Testis (tissue), 3 donors: ENCODE results near the gene JMJD4. TPM values are rescaled to one million over a fixed set of nuclear protein-coding genes. Genes with fewer than 3 reads are reported as not detected.

Experiments
- DNase-seq: peaks from one replicate; pipeline ENCODE4 v3.0.0-alpha.2; 2019
- H3K27ac ChIP-seq, 2 donors: fragments of 200-600 bp; sonication (generic); one replicate each; pipeline ENCODE4 v1.5.1; 2019
- H3K27me3 ChIP-seq: fragments of 200-600 bp; sonication (generic); one replicate; pipeline ENCODE4 v1.5.1; 2019
- H3K36me3 ChIP-seq: fragments of 200-600 bp; sonication (generic); one replicate; pipeline ENCODE4 v1.5.1; 2017; ENCODE audit warnings: low read depth; ENCODE audit errors: missing control alignments
- H3K4me1 ChIP-seq: fragments of 200-600 bp; sonication (generic); one replicate; pipeline ENCODE4 v1.5.1; 2019
- H3K4me3 ChIP-seq, 2 donors: fragments of 200-600 bp; sonication (generic); one replicate each; pipeline ENCODE4 v1.5.1; 2017 to 2019
- H3K9me3 ChIP-seq: fragments of 200-600 bp; sonication (generic); one replicate; pipeline ENCODE4 v1.5.1; 2017
- POLR2A ChIP-seq: fragments of 450-650 bp; IDR thresholded peaks from one replicate; pipeline ENCODE4 v1.6.1; 2017; ENCODE audit warnings: antibody characterized with exemption, mild to moderate bottlenecking, moderate library complexity
- WGBS, 2 donors: methylation state at CpG; one replicate each; pipeline ENCODE4 v1.1.5; 2018; 5-methylcytosine and 5-hydroxymethylcytosine counted together
- intact Hi-C: fragments of 100-400 bp; cut with DNase I; formaldehyde crosslinking; loops from one replicate; pipeline ENCODE4 v1.15.1; 2023; ENCODE audit warnings: low total_unique reads
- polyA plus RNA-seq: library from polyadenylated mRNA; stranded (reverse); fragments of 350-450 nt; fragmentation: Illumina TruSeq; extraction: RNeasy Lipid Tissue Mini Kit (QIAGEN cat#74804); gene quantifications from one replicate; pipeline ENCODE4 v1.2.3, GENCODE V29; 2014; ENCODE audit warnings: low read depth, low replicate concordance; ENCODE audit not compliant: insufficient read depth
- total RNA-seq, 2 donors: library from RNA; depleted of rRNA; stranded (reverse); fragments of >200 nt; gene quantifications; one replicate each; pipeline ENCODE4 v1.2.3, GENCODE V29; 2016
- TF ChIP-seq, protein P1 (sequence below), 3 experiments: fragments of 450-650 bp in 2 of 3; fragments of 200-600 bp in 1 of 3; sonication (generic) in 1 of 3; IDR thresholded peaks; one replicate each; pipeline ENCODE4 v1.5.1; 2016 to 2019; ENCODE audit warnings: antibody characterized with exemption in 3 of 3, mild to moderate bottlenecking in 2 of 3, moderate library complexity in 1 of 3

The JMJD4 gene
- total and polyA plus RNA-seq, 3 donors from 2014 or later: 33.8 to 36.1 (median 35.2) TPM

DNA sequence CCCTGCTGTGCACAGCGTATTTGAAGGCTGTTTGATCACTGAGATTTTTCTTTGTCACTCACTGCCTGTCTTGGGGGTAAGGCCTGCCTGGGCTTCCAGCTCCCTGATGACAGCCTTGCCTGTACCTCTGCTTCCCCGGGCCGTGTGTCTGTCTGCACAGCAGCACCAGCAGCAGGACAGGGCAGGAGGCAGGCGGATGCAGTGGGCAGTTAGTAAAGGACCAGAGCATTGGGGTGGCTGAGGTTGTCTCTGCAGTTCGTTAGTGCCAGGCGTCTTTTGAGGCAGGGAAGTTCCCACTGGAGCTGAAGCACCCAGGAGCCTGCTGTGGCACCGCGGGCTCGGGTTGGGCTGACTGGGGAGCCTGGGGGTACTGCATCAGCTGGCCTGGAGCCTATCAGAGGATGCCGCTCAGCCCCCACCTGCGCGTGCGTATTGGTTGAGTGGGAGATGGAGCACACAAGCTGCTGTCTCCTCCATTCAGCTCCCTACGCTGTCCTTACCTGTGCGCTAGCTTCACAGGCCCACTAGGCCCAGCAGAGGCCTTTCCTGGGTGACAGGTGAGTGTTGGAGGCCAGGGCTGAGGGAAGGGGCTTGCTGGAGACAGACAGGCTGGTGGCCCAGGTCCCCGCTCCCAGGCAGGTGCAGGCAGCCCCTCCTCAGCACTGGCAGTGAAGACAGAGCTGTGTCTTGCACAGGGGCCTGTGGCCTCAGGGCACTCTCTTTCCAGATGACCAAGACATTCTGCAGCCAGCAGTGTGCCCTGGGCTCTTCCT lies 28.3 kb upstream of the JMJD4 start:
- DNase-seq: no peak
- Histone ChIP-seq H3K4me3 (no peak overlapping the region), H3K36me3 (no peaks in the 10 kb centered on the region), H3K9me3 (no peaks in the 10 kb centered on the region), H3K27me3 (no peaks in the 10 kb centered on the region), H3K4me1 (no peaks in the 10 kb centered on the region), H3K27ac (no peak overlapping the region)
- TF ChIP-seq POLR2A: no peak
- TF ChIP-seq, protein P1, sequence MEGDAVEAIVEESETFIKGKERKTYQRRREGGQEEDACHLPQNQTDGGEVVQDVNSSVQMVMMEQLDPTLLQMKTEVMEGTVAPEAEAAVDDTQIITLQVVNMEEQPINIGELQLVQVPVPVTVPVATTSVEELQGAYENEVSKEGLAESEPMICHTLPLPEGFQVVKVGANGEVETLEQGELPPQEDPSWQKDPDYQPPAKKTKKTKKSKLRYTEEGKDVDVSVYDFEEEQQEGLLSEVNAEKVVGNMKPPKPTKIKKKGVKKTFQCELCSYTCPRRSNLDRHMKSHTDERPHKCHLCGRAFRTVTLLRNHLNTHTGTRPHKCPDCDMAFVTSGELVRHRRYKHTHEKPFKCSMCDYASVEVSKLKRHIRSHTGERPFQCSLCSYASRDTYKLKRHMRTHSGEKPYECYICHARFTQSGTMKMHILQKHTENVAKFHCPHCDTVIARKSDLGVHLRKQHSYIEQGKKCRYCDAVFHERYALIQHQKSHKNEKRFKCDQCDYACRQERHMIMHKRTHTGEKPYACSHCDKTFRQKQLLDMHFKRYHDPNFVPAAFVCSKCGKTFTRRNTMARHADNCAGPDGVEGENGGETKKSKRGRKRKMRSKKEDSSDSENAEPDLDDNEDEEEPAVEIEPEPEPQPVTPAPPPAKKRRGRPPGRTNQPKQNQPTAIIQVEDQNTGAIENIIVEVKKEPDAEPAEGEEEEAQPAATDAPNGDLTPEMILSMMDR (IDR thresholded peaks at IDR 0.05): no peak
- 94 to 98% methylated on average over 6 to 16 of the region's 16 CpGs for WGBS, 2 donors
- intact Hi-C loops: loop anchor here (2.0 to 10.0 kb wide), 2 partner anchors 181 to 849 kb away; no protein-coding TSS in a partner anchor

DNA sequence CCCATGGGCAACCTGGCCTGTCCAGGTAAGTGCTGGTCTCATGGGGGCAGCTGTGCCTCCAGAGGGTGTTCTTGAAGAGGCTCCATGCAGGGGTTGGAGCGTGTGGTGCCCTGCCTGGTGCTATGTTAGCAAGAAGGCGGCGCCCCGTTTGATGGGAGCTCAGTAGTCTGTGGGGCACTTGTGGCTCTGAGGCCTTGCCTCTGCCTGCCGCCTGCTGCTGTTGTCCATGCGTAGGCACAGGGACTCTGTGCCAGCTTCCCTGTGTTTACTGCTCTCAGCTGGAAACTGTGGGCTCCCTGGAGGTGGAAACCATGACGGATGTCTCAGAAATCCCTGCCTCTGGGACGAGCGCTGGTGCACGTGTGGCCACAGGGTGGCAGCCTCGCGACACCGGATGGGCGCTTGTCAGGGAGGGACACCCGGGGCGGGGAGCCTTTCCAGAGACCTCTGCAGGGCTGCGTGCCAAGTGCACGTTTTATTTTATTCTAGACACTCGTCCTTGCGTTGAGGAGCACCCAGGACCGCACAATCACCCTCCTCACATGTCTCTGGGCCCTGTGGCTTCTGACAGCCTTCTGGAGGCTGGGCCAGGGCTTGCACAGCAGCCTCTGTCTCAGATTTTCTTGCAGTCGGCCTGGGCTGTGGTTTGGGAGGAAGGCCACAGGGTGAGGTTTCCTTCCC lies 27.3 kb upstream of the JMJD4 start:
- 35 to 46% methylated on average over 19 to 22 of the region's 22 CpGs for WGBS, 2 donors
- Histone ChIP-seq H3K9me3 (no peaks in the 10 kb centered on the region), H3K4me3 (no peak overlapping the region), H3K27ac (no peak overlapping the region), H3K4me1 (no peaks in the 10 kb centered on the region), H3K36me3 (no peaks in the 10 kb centered on the region), H3K27me3 (no peaks in the 10 kb centered on the region)
- TF ChIP-seq, protein P1 (IDR thresholded peaks at IDR 0.05): peak; percentile 71 to 83 (median 83)
- TF ChIP-seq POLR2A: no peak
- peak; percentile 86 for DNase-seq
- intact Hi-C loops: loop anchor here (2.0 to 10.0 kb wide), 2 partner anchors 182 to 848 kb away; no protein-coding TSS in a partner anchor

DNA sequence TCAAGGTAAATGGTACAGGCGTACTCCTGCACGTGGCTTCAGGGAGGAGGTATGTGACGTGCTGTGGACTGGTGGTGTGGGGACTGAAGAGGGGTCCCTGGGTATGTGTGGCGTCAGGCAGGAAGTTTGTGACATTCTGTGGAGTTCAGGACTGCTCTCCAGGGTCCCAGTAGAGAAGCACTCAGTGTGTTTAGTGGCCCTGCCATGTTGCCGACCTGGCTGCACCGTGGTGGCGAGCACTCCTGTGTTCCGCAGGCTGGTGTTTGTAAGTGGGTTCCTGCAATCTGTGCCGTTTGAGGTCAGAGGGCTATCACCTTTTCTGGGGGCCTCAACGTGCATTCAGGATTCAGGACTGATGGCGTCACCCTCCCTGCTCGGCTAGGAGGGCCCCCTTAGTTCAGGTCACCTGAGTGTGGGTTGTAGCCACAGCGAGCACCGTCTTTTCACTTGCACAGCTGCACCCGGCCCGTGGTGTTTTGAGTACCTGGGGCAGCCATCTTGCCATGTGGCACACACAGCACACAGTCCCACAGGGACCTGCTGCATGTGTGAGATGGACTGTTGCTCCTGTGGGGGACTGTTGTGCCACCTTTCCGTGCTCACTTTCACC lies 26.6 kb upstream of the JMJD4 start:
- WGBS, 2 donors: 88 to 89% methylated on average over 12 to 17 of the region's 17 CpGs
- no peak for DNase-seq
- no peaks in the 10 kb centered on the region for H3K9me3 ChIP-seq
- no peaks in the 10 kb centered on the region for H3K4me1 ChIP-seq
- no peaks in the 10 kb centered on the region for H3K36me3 ChIP-seq
- no peaks in the 10 kb centered on the region for H3K27me3 ChIP-seq
- no peak overlapping the region for H3K27ac ChIP-seq
- no peak overlapping the region for H3K4me3 ChIP-seq
- intact Hi-C loops: loop anchor here (2.0 to 10.0 kb wide), 2 partner anchors 183 to 847 kb away; no protein-coding TSS in a partner anchor
- TF ChIP-seq POLR2A: no peak
- TF ChIP-seq, protein P1 (IDR thresholded peaks at IDR 0.05): no peak

DNA sequence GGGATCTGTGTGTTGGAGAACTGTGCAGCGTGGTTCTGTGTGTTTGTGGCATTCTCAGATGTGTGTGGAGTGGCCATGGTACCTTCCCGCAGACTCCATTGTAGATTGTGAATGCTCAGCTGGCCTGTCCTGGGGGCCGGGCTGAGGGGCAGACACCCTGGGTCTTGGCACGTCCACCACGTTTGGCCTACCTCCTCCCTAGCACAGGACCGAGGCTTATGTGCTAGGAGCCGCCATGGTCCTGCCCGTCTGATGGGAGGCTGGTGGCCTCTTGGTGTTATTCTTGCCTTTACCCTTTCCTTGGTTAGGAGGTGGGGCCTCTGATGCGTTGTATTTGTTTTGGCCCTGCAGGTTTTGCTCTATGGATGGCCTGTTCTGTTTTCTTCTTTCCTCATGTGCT lies 25.3 kb upstream of the JMJD4 start:
- 81 to 82% methylated on average over 7 to 9 of the region's 9 CpGs for WGBS, 2 donors
- TF ChIP-seq, protein P1 (IDR thresholded peaks at IDR 0.05): no peak
- no peak for TF ChIP-seq POLR2A
- no peaks in the 10 kb centered on the region for H3K36me3 ChIP-seq
- no peaks in the 10 kb centered on the region for H3K9me3 ChIP-seq
- no peak for DNase-seq
- no peaks in the 10 kb centered on the region for H3K27me3 ChIP-seq
- H3K4me3 ChIP-seq: no peak overlapping the region
- intact Hi-C loops: loop anchor here (10.0 kb wide), 1 partner anchor 846 kb away; no protein-coding TSS in a partner anchor
- no peak overlapping the region for H3K27ac ChIP-seq
- H3K4me1 ChIP-seq: no peaks in the 10 kb centered on the region
